ENCODE results near the gene TPRA1.
"Not testable (repeated sequence)": the region's sequence is repeated elsewhere in the genome, so short reads cannot be mapped to it uniquely, and the experiment has no call there.

The TPRA1 gene

DNA sequence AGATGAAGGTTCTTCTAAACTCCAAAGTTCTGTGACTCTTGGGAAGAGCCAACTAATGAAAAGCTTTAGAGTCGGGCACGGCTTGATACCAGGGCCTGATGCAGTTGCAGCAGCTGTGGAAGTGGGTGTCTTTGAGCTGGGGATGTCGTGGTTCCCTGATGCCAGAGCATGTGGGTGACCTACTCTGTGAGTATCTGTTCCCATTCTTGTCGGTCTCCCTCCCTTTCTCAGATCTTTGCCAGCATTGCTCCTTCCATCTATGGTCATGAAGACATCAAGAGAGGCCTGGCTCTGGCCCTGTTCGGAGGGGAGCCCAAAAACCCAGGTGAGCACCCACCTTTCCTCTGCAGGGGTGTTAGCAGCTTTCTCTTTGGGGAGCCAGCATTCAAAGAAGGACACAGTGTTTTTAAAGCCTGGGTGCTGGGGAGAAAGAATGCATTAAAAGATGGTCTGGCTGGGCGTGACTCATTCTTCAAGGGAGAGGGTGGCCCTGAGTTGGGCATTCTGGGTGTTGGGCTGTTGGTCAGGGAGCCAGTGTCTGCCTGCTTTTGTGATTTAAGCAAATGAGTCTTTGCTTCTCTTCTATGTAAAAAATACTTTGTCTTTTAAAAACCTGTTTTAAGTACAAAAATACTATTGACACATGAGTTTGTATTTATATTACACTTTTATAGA lies 25.2 kb upstream of the TPRA1 start:
- DNase-seq = no peak

DNA sequence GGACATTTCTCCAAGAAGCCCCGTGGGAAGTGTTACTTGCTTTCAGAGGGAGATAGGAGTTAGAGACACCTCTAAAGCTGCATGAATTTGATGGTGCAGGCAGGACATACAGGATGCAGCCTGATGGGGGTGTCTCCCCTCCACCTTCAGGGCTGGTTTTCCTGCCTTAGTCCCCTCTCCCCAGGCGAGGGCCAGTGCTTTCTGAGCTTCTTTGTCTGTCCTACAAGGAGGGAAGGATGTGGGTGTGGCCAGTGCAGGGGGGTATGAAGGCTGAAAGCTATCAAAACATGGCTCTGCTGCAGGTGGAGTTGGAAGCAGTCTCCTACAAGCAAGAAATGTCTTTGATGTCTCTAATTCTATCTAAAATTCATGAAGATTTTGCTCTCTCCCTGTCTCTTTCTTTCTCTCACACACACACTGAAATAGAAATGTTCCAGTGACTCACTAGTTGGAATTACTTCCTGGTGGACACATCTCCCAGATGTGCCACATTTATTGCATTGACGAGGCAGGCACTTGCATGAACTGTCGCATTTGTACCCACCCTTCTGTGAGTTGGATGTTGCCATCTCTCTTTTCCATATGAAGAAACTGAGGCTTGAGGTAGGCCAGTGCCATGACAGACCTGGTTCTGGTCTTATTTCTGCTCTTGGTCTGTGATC lies 24.5 kb upstream of the TPRA1 start:
- no peak for DNase-seq

DNA sequence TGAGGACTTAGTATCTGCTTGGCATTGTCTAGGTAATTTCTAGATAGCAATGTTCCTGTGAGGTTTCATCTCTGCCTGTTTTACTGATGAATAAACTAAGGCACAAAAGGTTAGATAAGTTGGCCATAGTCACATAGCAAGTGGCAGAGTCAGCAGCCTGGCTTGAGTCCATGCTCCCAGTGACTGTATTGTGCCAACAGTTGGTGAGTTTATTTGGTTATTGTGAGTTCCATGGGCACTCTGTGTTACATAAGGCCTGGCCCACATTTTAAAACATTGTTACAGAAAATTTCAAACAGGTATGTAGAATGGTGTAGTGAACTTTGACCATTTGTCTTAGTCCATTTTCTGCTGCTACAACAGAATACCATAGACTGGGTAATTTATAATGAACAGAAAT lies 22.9 kb upstream of the TPRA1 start:
- DNase-seq = no peak

DNA sequence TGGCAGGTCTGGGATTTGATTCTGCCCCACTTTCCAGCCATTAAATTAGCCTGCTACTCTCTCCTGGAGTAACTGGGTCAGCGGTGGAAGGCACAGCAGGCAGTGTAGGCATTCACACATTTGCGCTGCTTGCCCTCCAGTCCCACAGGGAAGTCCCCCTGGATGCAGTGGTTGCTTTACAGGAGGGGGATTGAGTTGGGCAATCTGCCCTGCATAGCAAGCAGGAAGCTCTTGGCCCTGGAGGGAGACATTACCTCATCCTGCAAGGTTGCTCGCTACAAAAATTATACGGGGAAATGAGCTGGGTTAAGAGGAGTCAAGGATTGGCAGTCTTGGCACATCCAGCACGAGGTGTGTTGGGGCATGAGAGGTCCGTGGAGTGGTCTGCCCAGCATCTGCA lies 22.4 kb upstream of the TPRA1 start:
- no peak for DNase-seq

DNA sequence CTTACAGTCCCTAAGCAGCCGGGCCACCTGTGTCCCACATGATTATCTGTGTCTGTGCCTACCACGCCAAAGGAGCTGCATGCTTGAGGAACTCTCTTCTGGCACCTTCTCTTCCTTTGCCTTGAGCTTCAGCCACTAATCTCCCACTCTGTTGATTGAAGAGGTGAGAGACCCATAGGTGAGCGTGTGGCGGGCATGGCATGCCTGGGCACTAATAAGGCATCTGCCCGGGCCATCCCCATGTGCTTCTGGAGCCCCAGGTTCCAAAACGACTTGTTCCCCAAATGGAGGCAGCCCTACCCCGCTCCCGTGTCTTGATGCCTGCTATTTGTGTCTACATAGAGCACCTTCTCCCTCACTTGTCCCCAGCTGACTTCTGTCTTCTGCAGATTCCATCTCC lies 20.7 kb upstream of the TPRA1 start:
- DNase-seq = no peak

DNA sequence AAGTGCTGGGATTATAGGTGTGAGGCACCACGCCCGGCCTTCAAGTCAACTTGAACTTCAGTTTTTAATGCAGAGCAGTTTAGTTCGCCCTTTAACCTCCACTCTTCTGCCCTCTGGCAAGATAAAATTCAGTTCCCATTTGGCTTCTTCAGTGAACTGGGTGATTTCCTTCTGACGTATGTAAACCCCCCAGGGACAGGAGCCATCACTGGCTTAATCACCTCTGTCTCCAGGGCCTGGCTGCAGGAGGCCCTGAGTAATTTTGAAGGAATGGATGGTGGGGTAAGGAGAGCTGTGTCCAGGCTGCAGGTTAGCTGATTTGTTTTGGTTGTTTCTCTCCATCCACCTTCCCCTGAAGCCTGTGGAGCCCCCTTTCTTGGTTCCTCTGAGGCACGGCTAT lies 19.6 kb upstream of the TPRA1 start:
- DNase-seq = no peak

DNA sequence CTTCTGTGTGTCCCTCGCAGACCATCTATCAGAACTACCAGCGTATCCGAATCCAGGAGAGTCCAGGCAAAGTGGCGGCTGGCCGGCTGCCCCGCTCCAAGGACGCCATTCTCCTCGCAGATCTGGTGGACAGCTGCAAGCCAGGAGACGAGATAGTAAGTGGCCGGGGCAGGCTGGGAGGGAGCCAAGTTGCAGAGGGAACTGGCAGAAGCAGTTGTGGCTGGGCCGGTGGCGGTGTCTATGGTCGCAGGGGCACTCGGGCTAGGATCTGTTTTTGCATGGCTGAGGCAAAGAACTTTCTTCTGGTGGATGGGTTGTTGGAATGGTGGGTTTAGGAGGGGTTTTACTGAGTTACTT lies 17.8 kb upstream of the TPRA1 start:
- no peak for DNase-seq

DNA sequence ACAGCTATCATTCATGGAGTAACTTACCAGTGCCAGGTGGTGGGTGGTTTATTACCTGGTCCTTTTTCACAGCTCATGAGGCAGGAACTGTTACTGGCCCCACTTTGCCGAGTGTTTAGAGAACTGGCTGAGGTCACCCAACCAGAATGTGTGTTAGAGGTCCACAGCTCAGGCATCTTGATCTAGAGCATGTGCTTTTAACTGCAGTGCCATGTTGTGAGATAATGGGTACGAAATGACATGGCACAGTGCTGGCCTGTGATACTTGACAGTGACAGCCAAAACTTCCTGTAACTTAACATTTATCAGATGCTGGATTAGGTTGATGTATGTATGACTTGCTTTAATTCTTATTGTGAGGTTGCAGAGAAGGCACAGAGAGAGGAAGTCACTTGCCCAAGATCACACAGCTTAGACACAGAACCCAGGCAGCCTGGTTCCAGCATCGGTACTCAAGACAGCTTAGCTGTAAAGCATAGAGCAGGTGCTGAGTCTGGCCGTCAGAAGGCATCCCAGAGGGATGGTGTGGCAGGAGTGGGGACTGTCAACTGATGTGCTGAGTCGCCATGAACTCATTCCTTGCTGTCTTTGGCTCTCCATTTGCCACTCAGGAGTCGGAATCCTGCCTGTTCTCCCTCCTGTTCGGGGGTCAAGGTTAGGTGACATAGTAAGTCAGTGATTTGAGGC lies 17.3 kb upstream of the TPRA1 start:
- no peak for DNase-seq

DNA sequence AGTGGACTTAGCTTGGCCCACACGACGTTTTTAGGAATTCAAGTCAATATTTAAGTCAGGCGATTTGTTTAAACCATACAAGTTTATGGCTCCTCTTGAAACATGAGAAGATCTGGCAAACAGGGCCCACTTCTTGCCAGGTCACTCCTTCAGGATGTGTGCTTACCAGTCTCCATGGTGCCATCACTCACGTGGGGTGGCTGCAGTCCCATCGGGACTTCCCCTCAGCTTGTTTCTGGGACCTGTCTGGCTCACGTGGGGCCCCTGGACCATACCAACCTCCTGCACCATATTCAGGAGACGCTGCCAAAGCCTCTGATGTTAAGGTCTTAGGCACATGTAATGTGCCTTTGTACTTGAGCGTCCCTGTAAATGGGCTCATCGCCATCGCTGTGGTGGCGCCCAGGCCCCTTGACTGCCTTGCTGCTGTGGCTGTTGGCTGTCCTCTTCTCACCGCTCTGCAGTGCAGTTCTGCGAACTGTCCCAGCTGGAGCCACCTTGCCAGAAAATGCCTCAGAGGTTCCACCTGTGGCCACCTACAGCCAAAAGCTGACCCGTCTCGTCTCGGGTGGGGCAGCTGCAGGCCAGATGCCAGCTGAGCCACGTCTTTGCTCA lies 16.6 kb upstream of the TPRA1 start:
- no peak for DNase-seq

DNA sequence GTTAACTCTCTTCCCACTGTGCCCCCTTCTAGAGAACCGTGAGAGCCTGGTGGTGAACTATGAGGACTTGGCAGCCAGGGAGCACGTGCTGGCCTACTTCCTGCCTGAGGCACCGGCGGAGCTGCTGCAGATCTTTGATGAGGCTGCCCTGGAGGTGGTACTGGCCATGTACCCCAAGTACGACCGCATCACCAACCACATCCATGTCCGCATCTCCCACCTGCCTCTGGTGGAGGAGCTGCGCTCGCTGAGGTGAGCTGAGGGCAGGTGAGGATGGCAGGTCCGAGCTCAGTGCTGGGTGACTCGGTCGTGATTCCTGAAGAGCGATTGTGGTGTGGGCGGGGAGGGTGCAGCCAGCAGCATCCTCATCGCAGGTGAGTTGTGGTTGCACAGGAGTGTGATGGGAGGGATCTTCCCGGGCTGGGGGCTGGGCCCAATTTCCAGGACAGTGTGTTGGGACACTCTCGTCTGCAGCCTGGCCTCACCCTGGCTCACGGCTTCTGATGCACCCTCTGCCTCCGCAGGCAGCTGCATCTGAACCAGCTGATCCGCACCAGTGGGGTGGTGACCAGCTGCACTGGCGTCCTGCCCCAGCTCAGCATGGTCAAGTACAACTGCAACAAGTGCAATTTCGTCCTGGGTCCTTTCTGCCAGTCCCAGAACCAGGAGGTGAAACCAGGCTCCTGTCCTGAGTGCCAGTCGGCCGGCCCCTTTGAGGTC lies 15.7 kb upstream of the TPRA1 start:
- DNase-seq = no peak

DNA sequence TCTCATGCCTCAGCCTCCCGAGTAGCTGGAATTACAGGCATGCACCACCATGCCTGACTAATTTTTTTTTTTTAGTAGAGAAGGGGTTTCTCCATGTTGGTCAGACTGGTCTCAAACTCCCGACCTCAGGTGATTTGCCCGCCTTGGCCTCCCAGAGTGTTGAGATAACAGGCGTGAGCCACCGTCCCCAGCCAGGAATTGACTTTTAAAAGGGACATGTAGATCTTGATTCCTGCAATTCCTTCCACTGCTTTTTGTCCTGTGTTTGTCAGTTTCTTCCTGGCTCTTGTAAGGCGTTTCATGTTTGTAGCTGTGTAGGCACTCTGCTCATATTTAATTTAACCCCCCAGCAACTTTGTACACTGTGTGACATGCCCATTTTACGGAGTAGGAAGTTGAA lies 15.0 kb upstream of the TPRA1 start:
- DNase-seq = not testable (repeated sequence)

DNA sequence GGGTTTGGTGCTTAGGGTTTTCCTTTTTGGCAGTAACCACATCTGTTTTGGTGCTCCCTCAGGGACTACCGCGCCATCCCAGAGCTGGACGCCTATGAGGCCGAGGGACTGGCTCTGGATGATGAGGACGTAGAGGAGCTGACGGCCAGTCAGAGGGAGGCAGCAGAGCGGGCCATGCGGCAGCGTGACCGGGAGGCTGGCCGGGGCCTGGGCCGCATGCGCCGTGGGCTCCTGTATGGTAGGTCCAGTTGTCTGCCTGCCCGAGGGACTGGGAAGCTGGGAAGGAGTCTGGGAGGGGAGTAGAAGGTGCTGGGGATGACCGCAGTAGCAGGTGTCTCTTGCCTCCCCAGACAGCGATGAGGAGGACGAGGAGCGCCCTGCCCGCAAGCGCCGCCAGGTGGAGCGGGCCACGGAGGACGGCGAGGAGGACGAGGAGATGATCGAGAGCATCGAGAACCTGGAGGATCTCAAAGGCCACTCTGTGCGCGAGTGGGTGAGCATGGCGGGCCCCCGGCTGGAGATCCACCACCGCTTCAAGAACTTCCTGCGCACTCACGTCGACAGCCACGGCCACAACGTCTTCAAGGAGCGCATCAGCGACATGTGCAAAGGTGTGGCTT lies 14.1 kb upstream of the TPRA1 start:
- no peak for DNase-seq

DNA sequence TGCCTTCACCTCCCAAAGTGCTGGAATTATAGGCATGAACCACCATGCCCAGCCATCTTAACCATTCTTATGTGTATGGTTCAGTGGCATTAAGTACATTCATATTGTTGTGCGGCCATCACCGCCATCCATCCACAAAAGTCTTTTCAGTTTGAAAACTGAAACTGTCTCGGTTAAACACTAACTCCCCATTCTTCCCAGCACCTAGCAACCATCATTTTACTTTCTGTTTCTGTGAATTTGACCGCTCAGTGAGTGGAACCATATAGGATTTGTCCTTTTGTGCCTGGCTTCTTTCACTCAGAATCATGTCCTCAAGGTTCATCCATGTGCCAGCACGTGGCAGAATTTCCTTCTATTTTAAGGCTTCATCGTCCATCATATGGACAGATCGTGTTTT lies 13.5 kb upstream of the TPRA1 start:
- DNase-seq = no peak

DNA sequence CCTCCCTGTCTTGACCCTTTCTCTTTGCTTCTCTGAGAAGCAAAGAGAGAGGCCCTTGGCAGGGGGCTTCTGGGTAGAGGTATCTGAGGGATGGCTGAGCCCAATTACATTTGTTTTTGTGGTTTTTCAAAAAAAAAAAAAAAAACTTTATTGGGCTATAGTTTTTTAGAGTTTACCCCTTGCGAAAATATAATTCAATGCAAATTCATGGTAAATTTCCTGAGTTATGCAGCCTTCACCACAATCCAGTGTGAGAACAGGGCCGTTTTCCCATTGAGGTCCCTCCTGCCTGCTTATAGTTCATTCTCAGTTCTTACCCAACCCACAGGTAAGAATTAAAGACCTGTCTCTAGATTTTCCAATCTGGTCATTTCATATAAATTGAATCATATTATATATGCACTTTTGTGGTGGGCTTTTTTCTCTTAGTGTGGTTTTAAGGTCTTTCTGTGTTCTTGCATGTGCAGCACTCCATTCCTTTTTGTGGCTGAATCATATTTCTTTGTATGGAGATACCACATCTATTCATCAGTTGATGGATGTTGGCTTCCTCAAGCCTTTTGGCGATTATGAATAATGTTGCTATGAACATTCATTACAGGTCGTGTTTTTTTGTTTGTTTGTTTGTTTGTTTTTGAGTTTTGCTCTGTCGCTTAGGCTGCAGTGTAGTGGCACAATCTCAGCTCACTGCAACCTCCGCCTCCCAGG lies 10.4 kb upstream of the TPRA1 start:
- DNase-seq = no peak

DNA sequence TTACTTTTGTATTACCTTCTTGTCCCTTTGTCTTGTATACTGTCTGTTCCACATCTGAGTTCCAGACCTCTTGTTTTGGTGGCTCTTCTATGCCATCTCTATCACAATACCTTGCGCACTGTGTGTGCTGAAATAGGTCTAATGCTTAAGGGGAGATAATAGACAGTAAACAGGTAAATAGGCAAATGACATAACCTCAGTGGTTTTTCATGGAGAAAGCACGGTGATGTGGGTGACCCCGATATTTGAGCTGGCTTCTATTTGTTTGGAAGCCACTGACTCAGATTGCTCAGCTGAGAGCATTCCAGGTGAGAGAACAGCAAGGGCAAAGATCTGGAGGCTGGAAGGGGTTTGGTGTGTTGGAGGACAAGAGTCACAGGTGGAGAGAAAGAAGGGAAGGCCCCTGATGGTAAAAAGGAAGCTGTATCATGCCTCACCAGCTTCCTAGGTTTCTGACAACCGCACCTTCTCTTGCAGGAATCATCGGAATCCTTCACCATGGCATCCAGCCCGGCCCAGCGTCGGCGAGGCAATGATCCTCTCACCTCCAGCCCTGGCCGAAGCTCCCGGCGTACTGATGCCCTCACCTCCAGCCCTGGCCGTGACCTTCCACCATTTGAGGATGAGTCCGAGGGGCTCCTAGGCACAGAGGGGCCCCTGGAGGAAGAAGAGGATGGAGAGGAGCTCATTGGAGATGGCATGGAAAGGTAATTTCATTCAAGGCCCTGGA lies 8.5 kb upstream of the TPRA1 start:
- no peak for DNase-seq

DNA sequence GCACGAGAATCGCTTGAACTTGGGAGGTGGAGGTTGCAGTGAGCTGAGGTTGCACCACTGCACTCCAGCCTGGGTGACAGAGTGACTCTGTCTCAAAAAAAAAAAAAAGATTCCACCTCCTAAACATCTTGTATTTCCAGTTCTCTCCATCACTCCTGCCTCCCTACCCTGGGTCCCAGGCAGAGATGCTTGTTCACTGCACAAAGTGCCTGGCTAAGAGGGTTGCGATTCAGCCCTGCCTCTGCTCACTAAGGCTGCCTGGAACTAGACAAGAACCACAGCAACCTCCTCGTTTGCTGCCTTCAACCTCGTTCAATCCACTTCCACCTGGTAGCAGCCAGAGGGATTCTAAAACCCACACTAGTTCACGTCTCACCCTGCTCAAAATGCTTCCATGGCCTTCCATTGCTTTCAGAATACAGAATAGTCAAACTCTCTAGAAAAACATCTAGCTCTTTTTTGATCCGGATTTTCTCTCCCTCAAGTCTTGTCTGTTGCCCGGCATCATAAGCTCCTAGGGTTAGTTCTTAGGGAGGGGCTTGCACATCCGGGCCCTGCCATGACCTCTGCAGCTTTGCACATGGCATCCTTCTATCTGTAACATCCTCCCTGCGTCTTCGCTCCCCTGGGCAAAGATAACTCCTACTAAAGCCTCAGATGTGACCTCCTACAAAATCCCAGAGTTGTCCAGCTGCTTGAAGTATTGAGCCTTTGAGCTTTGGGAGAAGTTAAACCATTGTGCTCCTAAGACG lies 6.7 kb upstream of the TPRA1 start:
- DNase-seq = no peak

DNA sequence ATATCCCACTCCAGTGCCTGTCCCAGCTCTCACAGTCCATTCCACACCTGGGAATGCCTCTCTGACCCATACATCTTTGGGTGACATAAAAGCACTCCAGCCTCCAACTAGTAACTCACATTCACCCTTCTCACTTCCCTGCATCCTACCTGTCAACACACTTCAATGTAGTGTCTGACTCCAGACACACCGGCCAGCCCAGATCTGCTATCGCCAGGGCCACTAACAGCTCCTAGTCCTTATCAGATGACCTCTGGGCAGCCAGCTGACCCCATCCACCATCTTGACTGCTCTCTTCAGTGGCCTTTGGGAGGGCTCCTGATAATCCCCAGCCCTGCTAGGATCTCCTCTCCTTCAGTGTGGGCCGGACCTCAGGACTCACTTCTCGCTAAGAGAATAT lies 4.8 kb upstream of the TPRA1 start:
- no peak for DNase-seq

DNA sequence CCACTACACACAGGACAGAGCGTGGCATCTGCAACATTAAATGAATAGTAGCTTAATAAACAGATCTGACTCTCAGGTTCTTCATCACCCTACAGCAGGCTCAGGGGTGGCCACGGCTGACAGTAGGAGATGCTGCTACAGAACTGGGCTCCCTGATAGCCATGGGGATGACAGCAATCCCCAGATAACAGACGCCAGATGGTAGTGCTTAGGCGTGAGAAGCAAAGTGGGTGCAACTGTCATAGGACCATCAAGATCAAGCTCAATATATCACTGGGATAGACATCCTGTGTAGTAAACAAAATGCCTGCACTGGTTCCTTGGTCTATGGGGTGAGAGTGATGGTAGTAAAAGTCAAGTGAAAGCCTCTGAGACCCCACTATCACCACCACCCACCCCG lies 2.6 kb upstream of the TPRA1 start:
- no peak for DNase-seq

DNA sequence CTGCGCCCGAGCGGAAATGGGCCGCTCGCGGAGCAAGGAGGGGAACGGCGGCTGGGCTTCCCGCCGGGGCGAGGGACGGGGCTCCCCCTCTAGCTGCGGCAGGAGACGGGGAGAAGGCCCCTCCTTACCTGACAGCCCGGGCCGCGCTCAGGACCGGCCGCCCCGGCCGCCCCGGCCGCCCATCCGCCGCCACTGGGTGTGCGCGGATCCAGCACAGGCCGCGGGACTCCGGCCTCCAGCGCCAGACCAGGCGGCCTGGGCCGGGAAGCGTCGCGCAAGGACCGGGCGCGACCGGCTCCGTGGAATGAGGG lies 296 bp downstream of the TPRA1 start:
- peak; percentile 38 for DNase-seq

DNA sequence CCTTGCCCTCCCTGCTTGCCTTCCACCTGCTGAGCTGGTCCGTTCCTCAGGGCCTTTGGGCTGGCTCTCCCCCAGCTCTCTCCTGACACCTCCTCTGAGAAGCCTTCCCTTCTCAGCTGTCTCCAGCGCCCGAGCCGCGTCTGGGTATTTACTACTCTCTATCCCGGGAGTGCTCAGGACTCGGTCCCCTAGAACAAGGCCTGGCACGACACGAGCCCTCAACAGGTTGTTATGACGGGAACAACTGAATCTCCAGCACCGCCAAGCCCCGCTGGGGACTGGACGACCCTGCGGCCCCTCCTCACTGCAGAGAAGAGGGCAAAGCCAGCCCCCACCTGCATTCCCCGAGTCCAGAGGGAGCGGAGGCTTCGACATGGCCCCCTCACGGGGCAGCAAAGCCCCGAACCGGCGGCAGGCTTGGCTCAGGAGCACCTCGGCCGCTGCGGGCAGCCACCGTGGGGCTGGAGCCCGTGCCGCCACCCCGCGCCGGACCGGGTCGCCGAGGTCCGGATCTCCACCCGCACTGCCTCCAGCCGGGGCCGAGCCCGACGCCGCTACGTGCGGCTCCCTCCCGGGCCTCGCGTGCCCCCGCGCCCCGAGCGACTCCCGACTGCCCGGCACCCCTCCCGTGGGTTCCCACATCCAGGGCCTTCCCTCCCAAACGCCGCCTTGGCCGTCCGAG lies 792 bp downstream of the TPRA1 start:
- no peak for DNase-seq
